HG03066 (cell line): ENCODE results near the gene S100A2.

Experiments
- ATAC-seq: cut with Tn5 transposase; IDR thresholded peaks from one replicate; pipeline ENCODE4 v1.9.1; 2021; ENCODE audit warnings: low read depth; ENCODE audit not compliant: unreplicated experiment

S100A2 gene

GRCh38 chr1:153565529-153566374, at the start of gene S100A2:
Gene S100A2 (minus strand): TSS chr1:153565844. CDS start chr1:153563877, 1,967 bp downstream.
- ATAC-seq: peak; percentile 16

GRCh38 chr1:153615406-153615805, 49.8 kb upstream of the S100A2 start:
- ATAC-seq: no peak

GRCh38 chr1:153614906-153615305, 49.3 kb upstream of the S100A2 start:
- no peak for ATAC-seq

GRCh38 chr1:153614189-153614900, 48.7 kb upstream of the S100A2 start:
- ATAC-seq: no peak

- no peak for ATAC-seq
These were observed 47.8 kb upstream of the S100A2 start for GRCh38 chr1:153613406-153613805.

- ATAC-seq: no peak
These were observed 47.2 kb upstream of the S100A2 start, which contains the start of gene S100A16 for GRCh38 chr1:153612755-153613331. Gene S100A16 (minus strand): TSS chr1:153613137. CDS start chr1:153608151, 4,986 bp downstream.

- no peak for ATAC-seq
These were observed 46.6 kb upstream of the S100A2 start for GRCh38 chr1:153612111-153612754.

- no peak for ATAC-seq
These were observed 45.7 kb upstream of the S100A2 start for GRCh38 chr1:153611356-153611755.

- ATAC-seq: no peak
These were observed 45.2 kb upstream of the S100A2 start for GRCh38 chr1:153610811-153611301.

- ATAC-seq: no peak
These were observed 44.7 kb upstream of the S100A2 start for GRCh38 chr1:153610334-153610733.

- no peak for ATAC-seq
These were observed 43.9 kb upstream of the S100A2 start for GRCh38 chr1:153609585-153609907.

- no peak for ATAC-seq
These were observed 43.3 kb upstream of the S100A2 start for GRCh38 chr1:153608742-153609584.

GRCh38 chr1:153608089-153608682, 42.5 kb upstream of the S100A2 start:
- ATAC-seq: no peak

GRCh38 chr1:153607381-153607780, 41.7 kb upstream of the S100A2 start:
- no peak for ATAC-seq

- ATAC-seq: no peak
These were observed 40.5 kb upstream of the S100A2 start for GRCh38 chr1:153606194-153606593.

GRCh38 chr1:153602749-153603148, 37.1 kb upstream of the S100A2 start:
- no peak for ATAC-seq

- no peak for ATAC-seq
These were observed 34.2 kb upstream of the S100A2 start for GRCh38 chr1:153599847-153600246.

- ATAC-seq: peak; percentile 91
These were observed 32.9 kb upstream of the S100A2 start for GRCh38 chr1:153598309-153599172.

GRCh38 chr1:153597206-153597605, 31.6 kb upstream of the S100A2 start:
- ATAC-seq: no peak
